ENCODE measurements around the gene IGBP1.
"Not testable (repeated sequence)": the region's sequence is repeated elsewhere in the genome, so short reads cannot be mapped to it uniquely, and the experiment has no call there.

IGBP1 gene

GRCh38 chrX:70166601-70167590 is 33.6 kb downstream of the IGBP1 start:
- DNase-seq (ENCODE audit: low read depth in 1 of 2, low spot score in 1 of 2) = no peak

GRCh38 chrX:70168238-70169188 is 35.3 kb downstream of the IGBP1 start:
- DNase-seq (ENCODE audit: low read depth in 1 of 2, low spot score in 1 of 2) = no peak

GRCh38 chrX:70169281-70169680 is 36.0 kb downstream of the IGBP1 start:
- no peak for DNase-seq (ENCODE audit: low read depth in 1 of 2, low spot score in 1 of 2)

- no peak for DNase-seq (ENCODE audit: low read depth in 1 of 2, low spot score in 1 of 2)
Measured at GRCh38 chrX:70171624-70172023, 38.4 kb downstream of the IGBP1 start.

- no peak for DNase-seq (ENCODE audit: low read depth in 1 of 2, low spot score in 1 of 2)
Measured at GRCh38 chrX:70172221-70172620, 39.0 kb downstream of the IGBP1 start.

- no peak for DNase-seq (ENCODE audit: low read depth in 1 of 2, low spot score in 1 of 2)
Measured at GRCh38 chrX:70172964-70173363, 39.7 kb downstream of the IGBP1 start.

GRCh38 chrX:70174754-70175153 is 41.5 kb downstream of the IGBP1 start:
- no peak for DNase-seq (ENCODE audit: low read depth in 1 of 2, low spot score in 1 of 2)

- no peak for DNase-seq (ENCODE audit: low read depth in 1 of 2, low spot score in 1 of 2)
Measured at GRCh38 chrX:70175338-70175737, 42.1 kb downstream of the IGBP1 start.

GRCh38 chrX:70176938-70177533 is 43.8 kb downstream of the IGBP1 start, which contains the start of gene DGAT2L6:
Gene DGAT2L6 (plus strand): TSS chrX:70177483. CDS start chrX:70177583, 100 bp downstream.
- no peak for DNase-seq (ENCODE audit: low read depth in 1 of 2, low spot score in 1 of 2)

- no peak for DNase-seq (ENCODE audit: low read depth in 1 of 2, low spot score in 1 of 2)
Measured at GRCh38 chrX:70183091-70183490, 49.8 kb downstream of the IGBP1 start.

- no peak for DNase-seq (ENCODE audit: low read depth in 1 of 2, low spot score in 1 of 2)
Measured at GRCh38 chrX:70190225-70190624, 57.0 kb downstream of the IGBP1 start.

GRCh38 chrX:70196961-70197720 is 63.9 kb downstream of the IGBP1 start:
- DNase-seq (ENCODE audit: low read depth in 1 of 2, low spot score in 1 of 2) = peak; percentile 9 to 28

- no peak for DNase-seq (ENCODE audit: low read depth in 1 of 2, low spot score in 1 of 2)
Measured at GRCh38 chrX:70201732-70202131, 68.5 kb downstream of the IGBP1 start.

GRCh38 chrX:70208479-70208878 is 75.2 kb downstream of the IGBP1 start:
- no peak for DNase-seq (ENCODE audit: low read depth in 1 of 2, low spot score in 1 of 2)

GRCh38 chrX:70209570-70209969 is 76.3 kb downstream of the IGBP1 start:
- DNase-seq (ENCODE audit: low read depth in 1 of 2, low spot score in 1 of 2) = not testable (repeated sequence)

All from stimulated activated CD4-positive, alpha-beta T cell treated with anti-CD3 and anti-CD28 coated beads, Interleukin-15, amount 100 ng/mL, for 1 hour (primary cell).